PC-3 (cell line): ENCODE results near the gene TMEM117. TPM values are rescaled to one million over a fixed set of nuclear protein-coding genes. Genes with fewer than 3 reads are reported as not detected.

Experiments
- ATAC-seq: fragments of 200-7000 bp; cut with Tn5 transposase; 2 replicates; pipeline ENCODE4 v1.9.1; 2020; ENCODE audit warnings: mild to moderate bottlenecking, moderate library complexity
- BruUV-seq: library from RNA; stranded (reverse); fragments of 400-500 nt; replicated peaks from 2 replicates; lab custom pipeline; 2021; lab: Mats Ljungman, UMichigan
- CTCF ChIA-PET: fragments of 300-600 bp; sonication (Branson Sonifier 250); formaldehyde crosslinking; loops from one replicate; lab custom pipeline; 2022; ENCODE audit warnings: antibody characterized with exemption; lab: Charles Lee
- POLR2A ChIA-PET: fragments of 300-600 bp; sonication (Branson Sonifier 250); formaldehyde crosslinking; loops from one replicate; lab custom pipeline; 2022; ENCODE audit warnings: antibody characterized with exemption; ENCODE audit not compliant: unreplicated experiment; lab: Charles Lee
- DNase-seq: peaks from one replicate; pipeline ENCODE4 v3.0.0-alpha.2; 2015
- H2AFZ ChIP-seq: fragments of 300-600 bp; sonication (generic); 2 replicates; pipeline ENCODE4 v1.6.0; 2016; ENCODE audit warnings: antibody characterized with exemption, low read length
- H3F3A ChIP-seq: fragments of 300-600 bp; sonication (generic); one replicate; pipeline ENCODE4 v1.6.0; 2017; ENCODE audit warnings: antibody characterized with exemption, low read length, control low read depth, mild to moderate bottlenecking; ENCODE audit not compliant: unreplicated experiment
- H3K27ac ChIP-seq: fragments of 300-600 bp; sonication (generic); 2 replicates; pipeline ENCODE4 v1.5.1; 2016; ENCODE audit warnings: mild to moderate bottlenecking, low read length
- H3K27me3 ChIP-seq: fragments of 300-600 bp; sonication (generic); 2 replicates; pipeline ENCODE4 v1.6.1; 2016; ENCODE audit warnings: low read length, mixed read lengths
- H3K36me3 ChIP-seq: fragments of 300-600 bp; sonication (generic); 2 replicates; pipeline ENCODE4 v1.6.1; 2016; ENCODE audit warnings: low read depth, mixed run types, low read length, mixed read lengths
- H3K4me1 ChIP-seq: fragments of 300-600 bp; sonication (generic); 2 replicates; pipeline ENCODE4 v1.5.1; 2016; ENCODE audit warnings: low read length; ENCODE audit not compliant: insufficient read depth
- H3K4me2 ChIP-seq: fragments of 300-600 bp; sonication (generic); 2 replicates; pipeline ENCODE4 v1.6.0; 2016; ENCODE audit warnings: low read length
- H3K4me3 ChIP-seq: fragments of 300-600 bp; sonication (generic); 2 replicates; pipeline ENCODE4 v1.5.1; 2016; ENCODE audit warnings: mild to moderate bottlenecking, low read length, mixed read lengths
- H3K79me2 ChIP-seq: fragments of 300-600 bp; sonication (generic); 2 replicates; pipeline ENCODE4 v1.6.1; 2017; ENCODE audit warnings: low read length, mixed read lengths
- H3K9ac ChIP-seq: fragments of 300-600 bp; sonication (generic); 2 replicates; pipeline ENCODE4 v1.6.0; 2016; ENCODE audit warnings: mild to moderate bottlenecking, low read length
- H3K9me2 ChIP-seq: fragments of 300-600 bp; sonication (generic); replicated peaks from 2 replicates; pipeline ENCODE4 v1.6.1; 2016; ENCODE audit warnings: mixed run types, low read length, mixed read lengths
- H3K9me3 ChIP-seq: fragments of 300-600 bp; sonication (generic); 2 replicates; pipeline ENCODE4 v1.6.1; 2016; ENCODE audit warnings: low read length, mixed read lengths
- H4K20me1 ChIP-seq: fragments of 300-600 bp; sonication (generic); 2 replicates; pipeline ENCODE4 v1.6.1; 2016; ENCODE audit warnings: low read length, mixed read lengths
- CTCF ChIP-seq: fragments of 300-600 bp; sonication (generic); conservative IDR thresholded peaks from 2 replicates; pipeline ENCODE4 v1.5.1; 2017; ENCODE audit warnings: antibody characterized with exemption, low read depth, mild to moderate bottlenecking, low read length
- EZH2 ChIP-seq: fragments of 300-600 bp; sonication (generic); IDR thresholded peaks from one replicate; pipeline ENCODE4 v1.6.1; 2017; ENCODE audit warnings: antibody characterized with exemption, mild to moderate bottlenecking, low read length; ENCODE audit not compliant: unreplicated experiment
- EZH2phosphoT487 ChIP-seq: fragments of 300-600 bp; sonication (generic); IDR thresholded peaks from 2 replicates; pipeline ENCODE4 v1.6.1; 2018; ENCODE audit warnings: mild to moderate bottlenecking, antibody characterized with exemption, low read length, borderline replicate concordance
- intact Hi-C: fragments of 100-400 bp; cut with micrococcal nuclease; formaldehyde crosslinking; loops from 2 replicates; pipeline ENCODE4 v1.9.0; 2023
- total RNA-seq: library from RNA; depleted of rRNA; stranded (reverse); fragments of >200 nt; gene quantifications from 2 replicates; pipeline ENCODE4 v1.2.3, GENCODE V29; 2014

Gene TMEM117
- total RNA-seq, 1 experiment from 2014 or later: 9.0 TPM

- H3K9ac ChIP-seq: no peak overlapping the region
- H3K9me2 ChIP-seq: no peaks in the 10 kb centered on the region
- POLR2A ChIA-PET: no interaction called here
- CTCF ChIA-PET: no interaction called here
- no peaks in the 10 kb centered on the region for H3K36me3 ChIP-seq
- peaks cover 28% of the 10 kb centered on the region for H3K4me1 ChIP-seq
- no peaks in the 10 kb centered on the region for H3F3A ChIP-seq
- no peak for ATAC-seq
- no peaks in the 10 kb centered on the region for H3K79me2 ChIP-seq
- DNase-seq: no peak
- no peak overlapping the region for H2AFZ ChIP-seq
- intact Hi-C loops: no loop called here
- H3K27ac ChIP-seq: no peak overlapping the region
- H4K20me1 ChIP-seq: no peaks in the 10 kb centered on the region
- H3K4me3 ChIP-seq: no peak overlapping the region
- no peak overlapping the region for H3K4me2 ChIP-seq
- TF ChIP-seq EZH2: no peak
- no peak for TF ChIP-seq CTCF
- TF ChIP-seq EZH2phosphoT487: no peak
- no peaks in the 10 kb centered on the region for H3K9me3 ChIP-seq
- BruUV-seq: no TSS peak
- H3K27me3 ChIP-seq: no peaks in the 10 kb centered on the region
Measured at GRCh38 chr12:44367916-44368315, 532.0 kb downstream of the TMEM117 start.

- CTCF ChIA-PET: no interaction called here
- DNase-seq (peak; percentile 60), ATAC-seq (peak; percentile 53)
- Histone ChIP-seq H4K20me1 (no peaks in the 10 kb centered on the region), H3K36me3 (no peaks in the 10 kb centered on the region), H3K9me2 (no peaks in the 10 kb centered on the region), H3K9me3 (no peaks in the 10 kb centered on the region), H3K4me1 (peaks cover 34% of the 10 kb centered on the region), H3K4me2 (no peak overlapping the region), H3K27me3 (no peaks in the 10 kb centered on the region), H3K9ac (no peak overlapping the region), H3F3A (no peaks in the 10 kb centered on the region), H3K27ac (no peak overlapping the region), H3K4me3 (no peak overlapping the region), H3K79me2 (no peaks in the 10 kb centered on the region), H2AFZ (no peak overlapping the region)
- BruUV-seq: no TSS peak
- intact Hi-C loops: loop anchor here (10.0 kb wide), 1 partner anchor 315 kb away; no protein-coding TSS in a partner anchor
- POLR2A ChIA-PET: no interaction called here
- TF ChIP-seq EZH2phosphoT487 (no peak), CTCF (no peak), EZH2 (no peak)
Measured at GRCh38 chr12:44369998-44370397, 534.1 kb downstream of the TMEM117 start.

- H3K36me3 ChIP-seq: no peaks in the 10 kb centered on the region
- peaks cover 34% of the 10 kb centered on the region for H3K4me1 ChIP-seq
- no peaks in the 10 kb centered on the region for H3K9me3 ChIP-seq
- intact Hi-C loops: loop anchor here (10.0 kb wide), 1 partner anchor 316 kb away; no protein-coding TSS in a partner anchor
- H4K20me1 ChIP-seq: no peaks in the 10 kb centered on the region
- H3F3A ChIP-seq: no peaks in the 10 kb centered on the region
- H3K9me2 ChIP-seq: no peaks in the 10 kb centered on the region
- no peak for DNase-seq
- TF ChIP-seq EZH2phosphoT487 (no peak), EZH2 (no peak), CTCF (no peak)
- H3K27me3 ChIP-seq: no peaks in the 10 kb centered on the region
- no peaks in the 10 kb centered on the region for H3K79me2 ChIP-seq
- H3K4me2 ChIP-seq: no peak overlapping the region
- H3K4me3 ChIP-seq: no peak overlapping the region
- ChIA-PET POLR2A (no interaction called here), CTCF (no interaction called here)
- no peak for ATAC-seq
- no peak overlapping the region for H3K27ac ChIP-seq
- no TSS peak for BruUV-seq
- no peak overlapping the region for H2AFZ ChIP-seq
- H3K9ac ChIP-seq: no peak overlapping the region
Measured at GRCh38 chr12:44370982-44371381, 535.1 kb downstream of the TMEM117 start.
